ENCODE measurements around the gene HM13.

HM13 gene

GRCh38 chr20:31565699-31566318, 51.6 kb downstream of the HM13 start:
- Histone ChIP-seq H3K27me3 (no peaks in the 10 kb centered on the region), H3K4me3 (ENCODE audit: low read depth, low read length) (no peak overlapping the region), H3K36me3 (peaks cover 63% of the 10 kb centered on the region), H3K4me1 (peaks cover 33% of the 10 kb centered on the region), H3K9me3 (no peaks in the 10 kb centered on the region)
- TF ChIP-seq, protein P1, sequence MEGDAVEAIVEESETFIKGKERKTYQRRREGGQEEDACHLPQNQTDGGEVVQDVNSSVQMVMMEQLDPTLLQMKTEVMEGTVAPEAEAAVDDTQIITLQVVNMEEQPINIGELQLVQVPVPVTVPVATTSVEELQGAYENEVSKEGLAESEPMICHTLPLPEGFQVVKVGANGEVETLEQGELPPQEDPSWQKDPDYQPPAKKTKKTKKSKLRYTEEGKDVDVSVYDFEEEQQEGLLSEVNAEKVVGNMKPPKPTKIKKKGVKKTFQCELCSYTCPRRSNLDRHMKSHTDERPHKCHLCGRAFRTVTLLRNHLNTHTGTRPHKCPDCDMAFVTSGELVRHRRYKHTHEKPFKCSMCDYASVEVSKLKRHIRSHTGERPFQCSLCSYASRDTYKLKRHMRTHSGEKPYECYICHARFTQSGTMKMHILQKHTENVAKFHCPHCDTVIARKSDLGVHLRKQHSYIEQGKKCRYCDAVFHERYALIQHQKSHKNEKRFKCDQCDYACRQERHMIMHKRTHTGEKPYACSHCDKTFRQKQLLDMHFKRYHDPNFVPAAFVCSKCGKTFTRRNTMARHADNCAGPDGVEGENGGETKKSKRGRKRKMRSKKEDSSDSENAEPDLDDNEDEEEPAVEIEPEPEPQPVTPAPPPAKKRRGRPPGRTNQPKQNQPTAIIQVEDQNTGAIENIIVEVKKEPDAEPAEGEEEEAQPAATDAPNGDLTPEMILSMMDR (IDR thresholded peaks at IDR 0.05; ENCODE audit: low read depth, low read length): no peak
- no peak for DNase-seq

- no peak for DNase-seq
- Histone ChIP-seq H3K4me1 (peaks cover 35% of the 10 kb centered on the region), H3K36me3 (peaks cover 59% of the 10 kb centered on the region), H3K9me3 (no peaks in the 10 kb centered on the region), H3K4me3 (ENCODE audit: low read depth, low read length) (no peak overlapping the region), H3K27me3 (no peaks in the 10 kb centered on the region)
- TF ChIP-seq, protein P1 (IDR thresholded peaks at IDR 0.05; ENCODE audit: low read depth, low read length): no peak
Measured at GRCh38 chr20:31566319-31566657, 52.0 kb downstream of the HM13 start.

- no peak overlapping the region for H3K4me3 ChIP-seq (ENCODE audit: low read depth, low read length)
- peaks cover 39% of the 10 kb centered on the region for H3K4me1 ChIP-seq
- TF ChIP-seq, protein P1 (IDR thresholded peaks at IDR 0.05; ENCODE audit: low read depth, low read length): no peak
- H3K27me3 ChIP-seq: no peaks in the 10 kb centered on the region
- no peak for DNase-seq
- H3K36me3 ChIP-seq: peaks cover 53% of the 10 kb centered on the region
- no peaks in the 10 kb centered on the region for H3K9me3 ChIP-seq
Measured at GRCh38 chr20:31566658-31567379, 52.6 kb downstream of the HM13 start.

DNA sequence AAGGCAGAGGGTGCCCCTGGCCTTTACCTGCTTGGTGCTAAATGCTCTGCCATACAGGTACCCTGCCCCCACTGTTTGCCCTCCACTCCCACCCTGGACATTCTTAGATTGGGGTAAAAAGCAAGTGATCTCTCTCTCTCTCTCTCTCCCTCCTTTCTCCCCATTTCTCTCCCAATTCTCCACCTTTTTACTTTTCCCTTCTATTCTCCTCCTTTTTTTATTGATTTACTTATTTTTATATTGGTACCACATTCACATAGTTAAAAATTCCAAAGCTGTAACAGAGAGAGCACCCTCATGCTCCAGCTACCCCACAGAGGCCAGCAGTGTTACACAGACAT, 53.1 kb downstream of the HM13 start:
- peaks cover 43% of the 10 kb centered on the region for H3K4me1 ChIP-seq
- TF ChIP-seq, protein P1 (IDR thresholded peaks at IDR 0.05; ENCODE audit: low read depth, low read length): no peak
- no peaks in the 10 kb centered on the region for H3K9me3 ChIP-seq
- no peaks in the 10 kb centered on the region for H3K27me3 ChIP-seq
- no peak for DNase-seq
- H3K4me3 ChIP-seq (ENCODE audit: low read depth, low read length): no peak overlapping the region
- H3K36me3 ChIP-seq: peaks cover 49% of the 10 kb centered on the region

- no peaks in the 10 kb centered on the region for H3K9me3 ChIP-seq
- H3K27me3 ChIP-seq: no peaks in the 10 kb centered on the region
- TF ChIP-seq, protein P1 (IDR thresholded peaks at IDR 0.05; ENCODE audit: low read depth, low read length): no peak
- peaks cover 40% of the 10 kb centered on the region for H3K4me1 ChIP-seq
- peaks cover 42% of the 10 kb centered on the region for H3K36me3 ChIP-seq
- DNase-seq: no peak
- no peak overlapping the region for H3K4me3 ChIP-seq (ENCODE audit: low read depth, low read length)
Measured at GRCh38 chr20:31568041-31568731, 53.9 kb downstream of the HM13 start.

DNA sequence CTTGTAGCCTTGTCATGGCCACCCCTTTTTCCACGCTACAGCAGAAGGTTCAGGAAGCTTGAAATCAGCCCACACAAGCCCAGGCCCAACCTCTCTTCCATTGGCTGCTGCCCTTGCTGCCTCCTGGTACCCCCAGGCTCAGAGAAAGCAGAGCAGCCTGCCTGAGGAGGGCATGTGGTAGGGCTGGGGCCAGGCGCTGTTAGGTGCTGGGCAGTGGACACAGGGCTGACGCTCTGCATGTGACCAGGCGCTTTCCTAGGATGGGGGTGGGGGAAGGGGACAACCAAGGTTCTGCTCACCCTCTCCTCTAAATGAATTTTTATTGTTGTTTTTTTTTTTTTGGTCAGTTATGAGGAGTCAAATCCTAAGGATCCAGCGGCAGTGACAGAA, 54.5 kb downstream of the HM13 start:
- Histone ChIP-seq H3K36me3 (peaks cover 36% of the 10 kb centered on the region), H3K9me3 (no peaks in the 10 kb centered on the region), H3K4me1 (peaks cover 38% of the 10 kb centered on the region), H3K27me3 (no peaks in the 10 kb centered on the region), H3K4me3 (ENCODE audit: low read depth, low read length) (no peak overlapping the region)
- TF ChIP-seq, protein P1 (IDR thresholded peaks at IDR 0.05; ENCODE audit: low read depth, low read length): no peak
- DNase-seq: peak; percentile 59
